Lung microvascular endothelial cell (primary cell): ENCODE data around the gene NEUROD2. TPM values are rescaled to one million over a fixed set of nuclear protein-coding genes. Genes with fewer than 3 reads are reported as not detected.
A peak's percentile ranks its signal among the peaks of the same experiment; 100 is the strongest.

Experiments
- DNase-seq, 2 donors: peaks; one replicate each; pipeline versions ENCODE4 v3.0.0 to v3.0.0-alpha.2; 2010; ENCODE audit warnings: low read depth in 2 of 2
- total RNA-seq: library from RNA; depleted of rRNA; stranded (reverse); fragments of >200 nt; gene quantifications from 2 replicates; pipeline ENCODE4 v1.2.1, GENCODE V29; 2014

Gene NEUROD2
- total RNA-seq, 1 donor from 2014 or later, result not detected

- no peak for DNase-seq
Measured at GRCh38 chr17:39580082-39580468, 27.6 kb downstream of the NEUROD2 start.

GRCh38 chr17:39579318-39580081 lies 28.2 kb downstream of the NEUROD2 start:
- peak in 1 of 2 donors; percentile 42 for DNase-seq

DNA sequence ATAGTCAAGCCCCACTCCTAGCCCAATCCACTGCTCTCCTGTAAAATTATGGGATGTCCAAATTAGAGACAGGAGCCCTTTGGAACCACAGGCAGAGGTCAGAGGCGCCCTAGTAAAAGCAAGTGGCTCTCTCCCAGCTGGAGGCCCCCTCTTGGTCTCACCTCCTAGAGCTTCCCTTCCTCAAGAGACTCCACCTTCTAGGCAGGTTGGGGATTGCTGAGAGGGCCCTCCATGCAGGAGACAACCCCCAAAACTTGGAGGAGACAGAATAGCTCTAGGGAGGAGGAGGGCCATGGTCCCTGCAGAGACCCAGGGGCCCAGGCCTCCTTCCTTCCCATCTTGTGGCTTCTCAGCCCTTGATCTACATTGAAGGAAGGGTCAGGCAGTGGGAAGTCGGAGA lies 29.4 kb downstream of the NEUROD2 start:
- DNase-seq, result no peak

DNA sequence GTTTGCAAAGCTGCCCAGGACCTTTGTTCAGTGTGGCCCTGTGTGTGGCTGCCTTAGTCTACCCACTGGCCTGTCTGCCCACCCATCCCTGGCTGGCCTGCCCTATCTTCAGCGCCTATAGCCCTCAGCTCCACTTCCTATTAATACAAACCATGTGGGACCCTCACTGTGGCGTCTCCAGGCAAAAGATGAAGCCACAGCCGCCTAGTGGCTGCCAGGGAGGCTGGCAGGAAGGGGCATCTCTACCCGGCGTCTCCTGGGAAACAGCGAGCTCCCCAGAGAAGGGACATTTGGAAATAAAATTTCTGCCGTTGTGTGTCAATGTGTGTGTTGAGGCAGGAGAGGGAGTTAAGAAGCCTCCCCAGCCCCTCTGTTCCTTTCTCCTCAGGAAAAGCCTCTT lies 31.5 kb downstream of the NEUROD2 start:
- no peak for DNase-seq

- peak; percentile 49 to 72 for DNase-seq
Measured at GRCh38 chr17:39573447-39574298, 34.0 kb downstream of the NEUROD2 start.

- no peak for DNase-seq
Measured at GRCh38 chr17:39572121-39572520, 35.6 kb downstream of the NEUROD2 start.

DNA sequence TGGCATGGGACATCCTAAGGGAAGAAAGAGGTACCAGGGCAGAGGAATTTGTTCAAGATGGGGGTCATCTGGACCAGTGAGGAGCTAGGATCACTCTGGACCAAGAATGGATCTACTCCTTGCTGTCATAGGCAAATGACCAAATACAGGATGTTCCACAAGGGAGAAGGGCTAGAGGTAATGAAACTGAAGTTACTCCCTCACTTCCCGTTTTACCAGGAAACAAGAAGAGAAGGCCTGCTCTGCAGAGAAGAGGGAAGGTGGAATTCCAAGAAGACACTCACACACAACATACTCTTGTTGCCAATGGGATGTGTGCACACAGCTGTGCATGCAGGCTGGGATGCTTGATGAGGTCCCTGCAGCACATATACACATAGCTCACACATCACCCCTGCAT lies 38.6 kb downstream of the NEUROD2 start:
- no peak for DNase-seq

DNA sequence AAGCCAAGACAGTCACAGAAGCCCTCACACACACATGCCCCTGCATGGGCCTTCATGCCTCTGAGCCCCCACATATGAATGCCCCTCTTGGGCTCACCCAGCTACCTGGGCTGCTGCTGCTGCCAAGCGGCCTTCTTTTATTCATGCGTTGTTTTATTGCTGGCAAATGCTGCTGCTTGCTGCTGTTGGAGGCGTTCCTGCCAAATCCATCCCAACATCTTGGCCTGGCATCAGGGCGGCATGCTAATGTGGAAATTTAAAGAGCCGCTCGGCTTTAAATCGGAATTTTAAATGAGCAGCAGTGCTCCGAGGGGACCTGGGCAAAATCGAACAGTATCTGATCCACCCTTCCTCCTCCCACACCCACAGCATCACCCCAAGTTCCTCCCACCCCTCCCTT lies 39.0 kb downstream of the NEUROD2 start:
- DNase-seq, result no peak

DNA sequence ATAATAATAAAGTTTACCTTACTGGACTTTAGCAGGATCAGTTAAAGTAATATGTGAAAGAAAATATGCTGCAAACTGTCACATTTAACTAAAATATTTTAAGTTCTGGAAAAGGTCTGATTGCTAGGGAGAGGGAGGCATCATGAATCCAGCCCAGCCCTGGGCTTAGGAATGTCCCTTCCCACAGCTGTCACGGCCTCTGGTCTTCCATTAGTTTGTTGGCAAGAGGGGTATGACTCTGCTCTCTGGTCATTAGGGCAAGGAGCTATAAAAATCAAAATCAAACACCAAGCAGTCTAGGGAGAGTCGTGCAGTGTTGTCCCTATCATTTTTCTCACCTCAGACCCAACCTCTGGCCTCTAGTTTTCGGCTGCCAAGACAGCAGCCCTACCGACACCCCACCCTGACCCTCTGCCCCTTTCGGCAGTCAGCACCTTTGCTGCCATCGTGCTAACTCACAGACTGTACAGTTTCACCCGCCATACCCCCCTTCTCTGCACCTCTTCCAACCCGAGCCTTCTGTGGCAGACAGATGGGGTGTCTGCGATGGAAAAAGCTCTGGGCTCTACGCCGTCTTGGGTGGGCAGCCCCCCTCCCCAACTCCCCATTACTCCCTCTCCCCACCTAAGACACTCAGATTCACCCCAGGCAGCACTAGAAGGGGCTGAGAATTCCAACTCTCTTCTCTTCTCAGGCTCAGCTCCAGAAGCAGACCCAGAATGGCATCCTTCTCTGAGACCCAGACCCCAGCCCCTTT lies 41.4 kb downstream of the NEUROD2 start:
- DNase-seq, result no peak

DNA sequence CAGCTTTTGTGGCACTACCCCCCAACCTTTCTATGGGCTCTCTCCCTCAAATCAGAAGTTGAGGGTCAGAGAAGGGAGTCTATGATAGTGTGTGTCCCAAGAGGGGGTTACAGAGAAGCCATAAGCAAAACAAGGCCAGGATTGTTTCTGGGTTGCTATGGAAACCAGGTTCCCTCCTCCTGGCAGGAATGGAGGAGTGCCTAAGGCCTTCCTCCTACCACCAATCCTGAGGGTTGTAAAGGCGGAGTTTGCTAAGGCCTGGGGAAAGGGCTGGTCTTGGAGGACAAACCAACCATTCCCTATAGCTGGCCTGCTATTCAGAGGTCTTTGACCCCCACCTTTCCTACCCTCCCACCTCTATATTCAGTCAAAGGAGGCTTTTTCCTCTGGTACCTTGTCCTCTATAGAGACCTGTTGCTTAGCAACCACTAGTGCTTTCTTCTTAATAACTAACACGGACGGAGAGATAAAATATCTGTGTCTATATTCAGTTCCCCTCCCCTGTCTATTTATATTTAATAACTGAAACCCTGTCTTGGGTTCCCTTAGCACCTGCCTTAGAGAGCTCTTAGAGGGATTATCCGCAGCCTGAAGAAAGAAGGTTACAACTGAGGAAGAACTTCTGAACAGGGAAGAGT lies 43.4 kb downstream of the NEUROD2 start:
- no peak for DNase-seq

- DNase-seq, result no peak
Measured at GRCh38 chr17:39563476-39563875, 44.2 kb downstream of the NEUROD2 start.

DNA sequence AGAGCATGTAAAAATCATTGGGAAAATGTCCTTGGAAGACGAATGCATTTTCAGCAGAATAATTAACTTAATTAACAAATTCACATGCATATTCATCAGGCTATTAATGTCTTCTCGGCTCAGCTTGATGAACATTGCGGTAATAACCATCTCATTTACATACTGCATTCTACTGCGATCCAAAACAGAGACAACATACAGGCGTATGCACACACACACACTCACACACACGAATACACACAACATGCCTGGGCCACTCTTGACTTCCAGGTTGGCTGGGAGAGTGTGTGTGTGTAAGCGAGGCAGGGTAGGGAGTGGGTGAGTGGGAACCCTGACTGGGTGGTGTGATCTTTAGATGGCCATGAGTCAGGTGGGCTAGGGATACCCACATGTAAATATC lies 44.7 kb downstream of the NEUROD2 start:
- no peak for DNase-seq

DNA sequence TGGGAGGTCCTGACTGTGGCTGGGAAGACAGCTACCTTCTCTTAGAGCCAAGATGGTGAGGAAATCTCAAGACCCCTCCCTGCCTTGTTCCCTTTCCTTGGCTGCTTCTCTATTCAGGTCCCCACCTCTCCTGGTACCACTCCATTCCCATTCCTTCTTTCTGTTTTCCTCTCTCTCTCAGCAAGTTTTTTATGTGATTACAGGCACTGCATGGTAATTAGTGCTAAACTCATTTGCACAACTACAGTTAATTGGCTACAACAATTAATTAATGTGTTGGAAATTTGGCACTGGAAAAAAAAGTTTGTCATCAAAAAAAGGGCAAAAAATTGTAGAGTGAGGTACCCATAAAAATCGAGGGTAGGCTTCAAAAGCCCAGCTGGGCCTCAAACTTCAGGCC lies 45.3 kb downstream of the NEUROD2 start:
- no peak for DNase-seq

- DNase-seq, result no peak
Measured at GRCh38 chr17:39556423-39556822, 51.3 kb downstream of the NEUROD2 start.

GRCh38 chr17:39555368-39555767 lies 52.4 kb downstream of the NEUROD2 start:
- no peak for DNase-seq

Other genes with a start within 250 kb of the NEUROD2 start
- 7.0 and 10.1 TPM in 2 replicates for gene FBXL20, start 206.3 kb downstream of the NEUROD2 start, total RNA-seq
- 15.3 and 19.6 TPM in 2 replicates for gene MED1, start 156.7 kb downstream of the NEUROD2 start, total RNA-seq
- 12.4 and 19.2 TPM in 2 replicates for gene CDK12, start 146.4 kb downstream of the NEUROD2 start, total RNA-seq
- gene PPP1R1B, start 19.0 kb upstream of the NEUROD2 start, total RNA-seq, result not detected in 2 replicates
- gene STARD3, start 29.2 kb upstream of the NEUROD2 start, total RNA-seq, result 29.2 and 52.0 TPM in 2 replicates
- gene TCAP, start 57.4 kb upstream of the NEUROD2 start, total RNA-seq, result under 0.01 and 0.60 TPM in 2 replicates
- 0.65 and 2.8 TPM in 2 replicates for gene PNMT, start 60.5 kb upstream of the NEUROD2 start, total RNA-seq
- gene PGAP3, start 80.1 kb upstream of the NEUROD2 start, total RNA-seq, result 3.2 and 3.3 TPM in 2 replicates
- gene ERBB2, start 92.1 kb upstream of the NEUROD2 start, total RNA-seq, result 0.60 and 1.7 TPM in 2 replicates
- gene MIEN1, start 122.6 kb upstream of the NEUROD2 start, total RNA-seq, result 17.7 and 18.7 TPM in 2 replicates
- gene GRB7, start 130.0 kb upstream of the NEUROD2 start, total RNA-seq, result under 0.01 and 0.22 TPM in 2 replicates